Activated CD8-positive, alpha-beta memory T cell treated with anti-CD3 and anti-CD28 coated beads for 1 hour (primary cell): ENCODE results near the gene NUDT14.

ENCODE experiments used
- DNase-seq, 2 donors: peaks; one replicate each; pipeline ENCODE4 v3.0.0-alpha.2; 2020; ENCODE audit warnings: low read depth in 1 of 2; ENCODE audit errors: extremely low read depth in 1 of 2

The NUDT14 gene

GRCh38 chr14:105137481-105138020 is 43.6 kb downstream of the NUDT14 start:
- no peak for DNase-seq

- no peak for DNase-seq
These were observed 44.5 kb downstream of the NUDT14 start for GRCh38 chr14:105136401-105137322.

GRCh38 chr14:105135700-105136395 is 45.3 kb downstream of the NUDT14 start:
- DNase-seq = no peak

GRCh38 chr14:105132921-105133654 is 48.0 kb downstream of the NUDT14 start:
- no peak for DNase-seq

GRCh38 chr14:105131241-105131640 is 49.9 kb downstream of the NUDT14 start:
- DNase-seq = no peak

GRCh38 chr14:105128059-105128458 is 53.1 kb downstream of the NUDT14 start:
- DNase-seq = no peak

- DNase-seq = no peak
These were observed 54.2 kb downstream of the NUDT14 start for GRCh38 chr14:105126981-105127329.

- DNase-seq = no peak
These were observed 54.8 kb downstream of the NUDT14 start for GRCh38 chr14:105126126-105126980.

- no peak for DNase-seq
These were observed 56.3 kb downstream of the NUDT14 start for GRCh38 chr14:105124823-105125222.

GRCh38 chr14:105123981-105124765 is 56.9 kb downstream of the NUDT14 start:
- DNase-seq = no peak

- no peak for DNase-seq
These were observed 57.9 kb downstream of the NUDT14 start for GRCh38 chr14:105123064-105123665.
